Right lobe of liver (tissue), 6 donors: ENCODE data around the gene UPB1. TPM values are rescaled to one million over a fixed set of nuclear protein-coding genes. Genes with fewer than 3 reads are reported as not detected.

Experiments used
- ATAC-seq, 4 donors: fragments of 200-7000 bp; cut with Tn5 transposase; one replicate each; pipeline ENCODE4 v1.9.1; 2020; ENCODE audit warnings: mild to moderate bottlenecking in 4 of 4, moderate library complexity in 4 of 4
- DNase-seq, 3 donors: peaks; one replicate each; pipeline ENCODE4 v3.0.0-alpha.2; 2020
- H3K27ac ChIP-seq, 3 donors: fragments of 200-600 bp; one replicate each; pipeline ENCODE4 v1.8.0; 2022
- H3K27me3 ChIP-seq, 2 donors: fragments of 200-600 bp; one replicate each; pipeline ENCODE4 v1.8.0; 2022
- H3K36me3 ChIP-seq, 4 donors: fragments of 200-600 bp; sonication (generic) in 1 of 4; one replicate each; pipeline versions ENCODE4 v1.5.1 to v1.8.0; 2017 to 2022; ENCODE audit warnings: control low read depth in 1 of 4
- H3K4me1 ChIP-seq, 4 donors: fragments of 200-600 bp; sonication (generic) in 1 of 4; one replicate each; pipeline versions ENCODE4 v1.5.1 to v1.8.0; 2017 to 2022; ENCODE audit warnings: control low read depth in 1 of 4
- H3K4me3 ChIP-seq, 3 donors: fragments of 200-600 bp; one replicate each; pipeline ENCODE4 v1.8.0; 2022
- H3K9me3 ChIP-seq, 4 donors: fragments of 200-600 bp; sonication (generic) in 1 of 4; one replicate each; pipeline versions ENCODE4 v1.5.1 to v1.8.0; 2017 to 2022; ENCODE audit warnings: control low read depth in 1 of 4
- POLR2A ChIP-seq: fragments of 450-650 bp; IDR thresholded peaks from one replicate; pipeline ENCODE4 v1.6.1; 2017; ENCODE audit warnings: antibody characterized with exemption, mild to moderate bottlenecking
- WGBS: methylation state at CpG from one replicate; pipeline ENCODE4 v1.1.6; 2018; ENCODE audit warnings: low coverage, low lambda C conversion rate; ENCODE audit not compliant: insufficient coverage; ENCODE audit errors: missing lambda C conversion rate; 5-methylcytosine and 5-hydroxymethylcytosine counted together
- intact Hi-C, 2 donors: fragments of 100-400 bp; cut with DNase I; formaldehyde crosslinking; loops; one replicate each; pipeline versions ENCODE4 v1.11.2 to v1.14.1; 2022
- total RNA-seq, 6 experiments: library from RNA; depleted of rRNA in 2 of 6; stranded (reverse); fragments of >200 nt in 2 of 6; fragmentation: NEBNext Ultra II Directional in 3 of 6; extraction: Animal tissue kit (Norgen Biotek cat#: 25700) in 3 of 6; gene quantifications; one replicate each; pipeline versions ENCODE4 v1.1.0 to v1.2.4, GENCODE V29; 2016 to 2023
- TF ChIP-seq, protein P1 (sequence below), 4 donors: fragments of 200-600 bp in 3 of 4; fragments of 450-650 bp in 1 of 4; IDR thresholded peaks; one replicate each; pipeline versions ENCODE4 v1.5.1 to v1.8.0; 2016 to 2022; ENCODE audit warnings: antibody characterized with exemption in 4 of 4, mild to moderate bottlenecking in 2 of 4
- donor health status: DM: no; HTN: yes; CAD: no.
- donor health status: DM: no; HTN: no; CAD: no.
- donor health status: DM: no; HTN: no; CAD: no.
- donor health status: DM: no; HTN: yes; CAD: no.
- donor health status: DM: no; HTN: yes; CAD: no.

Gene UPB1
- total RNA-seq, 6 experiments from 2014 or later = 50.6 to 169 (median 100) TPM

DNA sequence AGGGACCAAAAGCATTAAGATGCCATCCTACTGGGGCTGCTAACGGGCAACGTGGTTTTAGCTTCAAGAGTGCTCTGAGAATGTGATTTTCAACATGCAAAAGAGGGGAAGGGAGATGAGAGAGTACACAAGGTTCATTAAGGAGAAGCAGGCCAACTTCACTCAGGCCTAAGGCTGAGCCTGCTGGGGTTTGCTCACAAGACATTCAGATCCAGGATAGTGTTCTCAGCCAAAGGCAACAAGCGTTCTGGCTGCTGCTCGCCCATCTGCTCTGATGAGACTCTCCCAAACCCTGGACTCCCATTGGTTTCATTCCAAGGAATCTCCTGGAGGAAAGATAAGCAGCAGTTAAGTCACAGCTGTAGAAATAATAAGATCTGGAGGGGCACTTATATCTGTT, 23.6 kb upstream of the UPB1 start:
- H3K27ac ChIP-seq = no peak overlapping the region
- 72% methylated on average over 4 of the region's 4 CpGs for WGBS
- peak in 1 of 3 donors; percentile 37 for DNase-seq
- no peaks in the 10 kb centered on the region for H3K9me3 ChIP-seq
- TF ChIP-seq, protein P1, sequence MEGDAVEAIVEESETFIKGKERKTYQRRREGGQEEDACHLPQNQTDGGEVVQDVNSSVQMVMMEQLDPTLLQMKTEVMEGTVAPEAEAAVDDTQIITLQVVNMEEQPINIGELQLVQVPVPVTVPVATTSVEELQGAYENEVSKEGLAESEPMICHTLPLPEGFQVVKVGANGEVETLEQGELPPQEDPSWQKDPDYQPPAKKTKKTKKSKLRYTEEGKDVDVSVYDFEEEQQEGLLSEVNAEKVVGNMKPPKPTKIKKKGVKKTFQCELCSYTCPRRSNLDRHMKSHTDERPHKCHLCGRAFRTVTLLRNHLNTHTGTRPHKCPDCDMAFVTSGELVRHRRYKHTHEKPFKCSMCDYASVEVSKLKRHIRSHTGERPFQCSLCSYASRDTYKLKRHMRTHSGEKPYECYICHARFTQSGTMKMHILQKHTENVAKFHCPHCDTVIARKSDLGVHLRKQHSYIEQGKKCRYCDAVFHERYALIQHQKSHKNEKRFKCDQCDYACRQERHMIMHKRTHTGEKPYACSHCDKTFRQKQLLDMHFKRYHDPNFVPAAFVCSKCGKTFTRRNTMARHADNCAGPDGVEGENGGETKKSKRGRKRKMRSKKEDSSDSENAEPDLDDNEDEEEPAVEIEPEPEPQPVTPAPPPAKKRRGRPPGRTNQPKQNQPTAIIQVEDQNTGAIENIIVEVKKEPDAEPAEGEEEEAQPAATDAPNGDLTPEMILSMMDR (IDR thresholded peaks at IDR 0.05) = no peak
- TF ChIP-seq POLR2A = no peak
- intact Hi-C loops = no loop called here
- H3K36me3 ChIP-seq = peaks cover 0 to 4% (median 0%) of the 10 kb centered on the region in 4 donors
- H3K4me3 ChIP-seq = no peak overlapping the region
- H3K27me3 ChIP-seq = no peaks in the 10 kb centered on the region
- peak in 2 of 4 donors; percentile 16 to 34 for ATAC-seq
- H3K4me1 ChIP-seq = no peaks in the 10 kb centered on the region

DNA sequence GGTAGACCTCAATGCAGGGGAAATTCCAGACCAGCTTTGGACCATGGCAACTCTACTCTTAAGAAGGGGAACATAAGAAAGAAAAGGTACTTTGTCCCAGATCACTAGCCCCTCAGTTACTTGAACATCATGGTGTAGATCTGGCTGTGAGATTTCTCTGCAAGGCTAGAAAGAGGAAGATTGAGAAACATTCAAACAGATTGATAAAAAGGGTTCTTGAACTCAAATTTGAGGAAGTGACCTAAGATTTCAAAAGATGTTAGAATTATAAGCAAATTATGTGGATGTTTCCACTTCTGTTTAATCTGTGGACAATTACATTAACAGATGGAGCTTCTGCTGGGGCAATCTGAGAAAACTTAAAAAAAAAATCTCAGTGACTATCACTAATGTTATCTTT, 21.8 kb upstream of the UPB1 start:
- no peaks in the 10 kb centered on the region for H3K9me3 ChIP-seq
- TF ChIP-seq, protein P1 (IDR thresholded peaks at IDR 0.05) = no peak
- TF ChIP-seq POLR2A = no peak
- H3K36me3 ChIP-seq = peaks cover 0 to 4% (median 0%) of the 10 kb centered on the region in 4 donors
- DNase-seq = no peak
- peaks cover 0 to 7% (median 0%) of the 10 kb centered on the region in 4 donors for H3K4me1 ChIP-seq
- intact Hi-C loops = no loop called here
- peak overlapping the region in 1 of 3 donors; percentile 28 for H3K27ac ChIP-seq
- no peaks in the 10 kb centered on the region for H3K27me3 ChIP-seq
- no peak overlapping the region for H3K4me3 ChIP-seq
- ATAC-seq = no peak

DNA sequence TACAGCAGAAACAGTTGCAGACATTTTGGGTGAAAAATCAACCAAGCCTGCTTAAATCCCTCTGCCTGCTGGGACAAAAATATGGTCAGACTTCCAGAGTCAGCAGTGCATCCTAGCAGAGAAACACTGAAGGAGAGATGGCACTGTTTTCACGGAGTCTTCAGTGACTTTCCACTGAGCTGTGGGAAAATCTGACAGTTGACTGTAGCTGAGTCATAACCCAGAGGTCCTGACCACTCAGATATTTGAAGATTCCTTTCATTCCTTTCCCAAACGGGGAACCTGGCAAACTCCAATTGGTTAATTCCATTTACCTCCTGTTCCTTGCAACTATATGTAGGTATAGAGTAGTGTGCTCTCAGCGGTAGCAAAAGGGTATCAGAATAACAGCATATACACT, 20.9 kb upstream of the UPB1 start:
- intact Hi-C loops = no loop called here
- DNase-seq (peak in 1 of 3 donors; percentile 22), ATAC-seq (peak; percentile 33 to 78 (median 52))
- H3K4me1 ChIP-seq = peaks cover 0 to 7% (median 0%) of the 10 kb centered on the region in 4 donors
- TF ChIP-seq, protein P1 (IDR thresholded peaks at IDR 0.05) = no peak
- no peak for TF ChIP-seq POLR2A
- H3K27me3 ChIP-seq = no peaks in the 10 kb centered on the region
- H3K27ac ChIP-seq = peak overlapping the region in 1 of 3 donors; percentile 28
- H3K36me3 ChIP-seq = peaks cover 0 to 4% (median 0%) of the 10 kb centered on the region in 4 donors
- H3K9me3 ChIP-seq = no peaks in the 10 kb centered on the region
- H3K4me3 ChIP-seq = no peak overlapping the region
- WGBS = 36% methylated on average over 2 of the region's 3 CpGs

DNA sequence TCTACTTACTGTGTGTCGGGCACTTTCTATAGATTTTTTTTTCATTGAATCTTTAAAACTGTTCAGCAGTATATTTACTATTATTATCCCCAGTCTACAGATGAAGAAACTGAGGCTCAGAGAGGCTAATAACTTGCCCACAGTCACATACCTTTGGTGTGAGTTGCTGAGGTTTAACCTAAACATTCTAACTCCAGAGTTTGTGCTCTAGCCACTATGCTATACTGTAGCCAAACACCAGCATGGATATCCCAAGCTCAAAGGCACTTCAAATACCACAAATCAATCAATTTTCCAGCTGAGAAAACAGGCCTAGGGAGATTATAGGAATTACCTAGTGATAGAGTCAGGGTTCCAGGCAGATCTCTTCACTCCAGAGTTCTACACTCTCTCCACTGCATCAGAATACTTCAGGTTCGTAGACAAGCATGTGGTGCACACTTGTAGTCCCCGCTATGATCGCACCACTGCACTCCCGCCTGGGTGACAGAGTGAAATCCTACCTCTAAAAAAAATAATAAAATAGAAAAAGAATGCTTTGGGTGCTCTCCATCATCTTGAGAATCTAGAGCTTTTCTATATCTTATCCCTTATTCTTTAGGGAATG, 20.4 kb upstream of the UPB1 start:
- WGBS = 78% methylated on average over 5 of the region's 5 CpGs
- H3K4me3 ChIP-seq = no peak overlapping the region
- H3K4me1 ChIP-seq = peaks cover 0 to 7% (median 0%) of the 10 kb centered on the region in 4 donors
- intact Hi-C loops = no loop called here
- no peaks in the 10 kb centered on the region for H3K27me3 ChIP-seq
- no peak overlapping the region for H3K27ac ChIP-seq
- peaks cover 0 to 4% (median 0%) of the 10 kb centered on the region in 4 donors for H3K36me3 ChIP-seq
- DNase-seq = peak in 1 of 3 donors; percentile 28
- no peaks in the 10 kb centered on the region for H3K9me3 ChIP-seq
- no peak for ATAC-seq
- no peak for TF ChIP-seq POLR2A
- TF ChIP-seq, protein P1 (IDR thresholded peaks at IDR 0.05) = no peak
